Activated CD8-positive, alpha-beta memory T cell treated with anti-CD3 and anti-CD28 coated beads for 1 hour (primary cell): Measurements from ENCODE around the gene COPB1.

ENCODE experiments used
- DNase-seq, 2 donors: peaks; one replicate each; pipeline ENCODE4 v3.0.0-alpha.2; 2020; ENCODE audit warnings: low read depth in 1 of 2; ENCODE audit errors: extremely low read depth in 1 of 2

Gene COPB1

GRCh38 chr11:14435717-14436512 lies 63.7 kb downstream of the COPB1 start:
- no peak for DNase-seq

GRCh38 chr11:14425621-14426020 lies 74.0 kb downstream of the COPB1 start:
- DNase-seq, result no peak

GRCh38 chr11:14424096-14424495 lies 75.5 kb downstream of the COPB1 start:
- DNase-seq, result no peak

DNA sequence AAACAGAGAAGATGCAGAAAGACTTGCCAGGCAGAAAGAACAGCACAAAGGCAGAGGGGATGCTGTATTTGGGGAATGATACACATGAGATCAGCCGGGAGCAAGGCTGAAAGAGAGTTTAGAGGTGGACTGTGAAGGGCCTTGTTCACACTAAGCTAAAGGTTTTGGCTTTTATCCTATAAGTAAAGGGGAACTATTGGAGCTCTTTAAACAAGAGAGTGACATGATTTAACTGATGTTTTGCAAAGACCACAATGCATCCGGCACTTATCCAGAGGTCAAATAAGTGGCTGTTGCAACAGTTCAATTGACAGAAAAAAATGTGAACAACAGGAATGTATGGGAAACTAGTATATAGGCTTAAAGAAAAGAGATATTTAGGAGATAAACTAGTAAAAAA lies 76.0 kb downstream of the COPB1 start:
- no peak for DNase-seq

DNA sequence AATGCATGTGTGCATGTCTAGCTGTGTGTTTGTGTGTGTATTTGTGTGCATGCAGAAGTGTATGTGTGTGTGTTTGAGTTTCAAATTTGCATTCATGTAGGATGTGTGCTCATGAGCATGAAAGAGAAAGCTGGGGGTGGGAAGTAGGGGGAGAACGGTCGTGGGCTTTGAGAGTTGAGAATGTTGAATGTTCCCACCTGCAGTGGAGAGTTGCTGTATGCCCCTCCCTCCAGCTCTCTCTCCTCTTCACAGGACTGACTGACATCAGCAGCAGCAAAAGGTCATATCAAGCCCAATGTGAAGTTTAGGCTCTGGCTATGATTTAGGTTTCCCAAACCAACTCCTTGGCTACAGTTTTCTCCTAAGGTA lies 76.8 kb downstream of the COPB1 start:
- DNase-seq, result no peak

DNA sequence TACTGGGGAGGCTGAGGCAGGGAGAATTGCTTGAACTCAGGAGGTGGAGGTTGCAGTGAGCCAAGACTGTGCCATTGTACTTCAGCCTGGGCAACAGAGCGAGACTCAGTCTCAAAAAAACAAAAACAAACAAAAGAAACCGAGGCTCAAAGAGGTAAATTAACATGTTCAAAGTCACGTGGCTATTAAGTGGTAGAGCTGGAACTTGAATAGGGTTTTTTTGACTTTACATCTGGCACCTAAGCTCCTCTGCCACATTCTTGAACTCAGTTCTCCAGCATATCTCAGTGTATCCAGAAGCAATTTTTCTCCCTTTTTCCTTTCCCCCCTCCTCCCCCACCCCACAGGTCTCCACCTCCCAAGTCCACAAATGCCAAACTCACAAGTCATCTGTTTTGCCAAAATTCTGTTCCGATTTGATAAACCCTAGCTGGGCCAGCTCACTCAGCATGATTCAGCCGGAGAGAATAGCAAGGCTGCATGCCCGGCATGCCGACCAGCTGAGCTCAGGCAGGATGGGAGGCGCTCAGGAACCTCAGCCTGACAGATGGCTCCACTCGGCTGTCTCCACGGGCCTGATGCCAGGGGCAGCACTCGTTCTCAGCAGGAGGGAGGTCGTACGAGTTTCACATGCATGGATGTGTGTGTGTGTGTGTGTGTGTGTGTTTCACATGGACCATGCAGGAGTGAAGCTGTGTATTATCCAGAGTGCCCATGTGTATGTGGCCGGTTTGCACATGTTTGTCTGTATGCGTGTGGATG lies 77.4 kb downstream of the COPB1 start:
- DNase-seq, result no peak

- no peak for DNase-seq
These were observed 79.4 kb downstream of the COPB1 start for GRCh38 chr11:14420223-14420622.

DNA sequence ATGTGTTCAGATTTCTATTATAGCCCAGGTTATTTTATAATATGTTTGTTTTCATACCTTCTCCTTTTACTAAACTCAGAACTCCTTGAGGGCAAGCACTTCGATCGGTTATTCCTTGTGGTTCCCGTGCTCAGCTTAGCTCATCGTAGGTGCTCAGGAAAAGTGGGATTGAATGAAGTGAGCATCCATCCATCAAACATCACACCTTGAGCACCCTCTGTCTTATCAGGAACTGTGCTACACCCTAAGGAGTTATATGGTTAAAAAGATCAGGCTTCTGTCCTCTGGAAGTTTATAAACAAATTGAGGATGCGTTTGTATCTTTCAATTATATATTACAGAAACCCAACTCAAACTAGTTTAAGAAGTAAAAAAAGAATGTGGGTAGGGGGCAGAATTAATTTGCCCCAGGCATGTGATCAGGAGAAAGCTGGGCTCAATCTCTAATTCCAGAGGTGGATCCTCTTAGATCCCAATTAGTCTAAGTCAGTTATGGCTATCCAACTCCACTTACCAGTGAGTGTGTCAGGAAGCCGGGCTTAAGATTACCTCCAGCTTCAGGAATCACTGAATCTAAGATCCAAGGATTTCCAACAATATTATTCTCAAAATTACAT lies 80.7 kb downstream of the COPB1 start:
- DNase-seq, result no peak

- DNase-seq, result no peak
These were observed 81.8 kb downstream of the COPB1 start for GRCh38 chr11:14417617-14418374.

DNA sequence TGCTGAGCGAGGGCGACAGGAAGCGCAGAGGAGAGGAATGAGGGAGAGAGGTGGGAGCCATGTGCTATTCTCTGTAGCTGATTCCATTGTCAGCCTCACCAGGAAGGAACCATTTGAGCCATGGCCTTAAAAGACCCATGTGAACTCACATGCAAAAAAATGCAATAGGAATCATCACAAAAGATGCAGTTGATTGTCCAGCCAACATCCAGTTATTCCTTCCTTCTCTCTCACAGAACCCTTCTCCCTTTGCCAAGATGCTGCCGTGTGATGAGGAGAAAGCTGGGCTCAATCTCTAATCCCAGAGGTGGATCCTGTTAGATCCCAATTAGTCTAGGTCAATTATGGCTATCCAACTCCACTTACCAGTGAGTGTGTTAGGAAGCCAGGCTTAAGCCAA lies 82.4 kb downstream of the COPB1 start:
- no peak for DNase-seq

DNA sequence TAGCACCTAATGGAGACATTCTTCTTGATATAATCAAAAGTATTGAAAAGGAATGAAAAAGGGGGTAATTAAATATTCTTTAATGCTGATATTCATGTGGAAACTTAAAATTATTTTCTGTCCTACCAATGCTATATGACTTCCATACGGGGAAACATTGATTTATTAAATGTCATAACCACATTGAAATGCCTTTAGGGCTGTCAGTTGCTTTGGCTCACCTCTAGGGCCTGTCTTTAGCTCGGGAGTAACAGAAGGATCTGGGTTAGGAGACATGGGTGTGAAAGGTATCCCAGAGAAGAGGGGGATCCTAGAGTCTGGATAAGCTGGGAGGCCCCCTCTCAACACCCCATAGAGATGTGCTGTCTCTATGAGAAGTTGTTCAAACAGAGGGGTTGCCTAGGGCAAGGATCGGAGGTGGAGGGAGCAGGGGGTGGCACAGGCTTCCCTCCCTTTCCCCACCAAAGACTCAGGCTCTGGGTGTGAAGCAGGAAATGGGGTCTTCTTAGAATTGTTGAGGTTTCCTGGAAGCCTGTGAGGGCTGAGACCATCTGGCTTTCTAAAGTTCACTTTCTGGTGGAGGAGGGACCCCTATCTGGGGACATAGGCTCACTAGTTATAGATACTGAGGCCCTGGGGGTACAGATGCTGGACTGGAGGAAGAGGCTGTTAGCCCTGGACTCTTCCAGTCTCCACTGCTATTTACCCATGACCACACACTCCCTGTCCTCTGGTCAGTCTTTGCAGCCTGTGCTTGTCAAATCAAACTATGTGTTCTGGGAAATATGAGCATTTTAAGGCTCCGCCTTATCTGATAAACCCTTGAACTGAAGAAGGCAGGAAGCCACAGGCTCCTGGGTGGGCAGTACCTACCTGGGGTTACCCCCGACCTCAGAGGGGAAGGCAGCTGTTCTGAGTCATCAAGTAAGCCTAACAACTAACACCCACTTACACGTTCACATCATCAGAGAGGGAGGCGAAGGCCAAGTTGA lies 84.8 kb downstream of the COPB1 start:
- peak; percentile 34 to 48 for DNase-seq

GRCh38 chr11:14413307-14414069 lies 86.1 kb downstream of the COPB1 start:
- no peak for DNase-seq

- no peak for DNase-seq
These were observed 87.8 kb downstream of the COPB1 start for GRCh38 chr11:14411818-14412217.

- DNase-seq, result no peak
These were observed 89.7 kb downstream of the COPB1 start for GRCh38 chr11:14409891-14410290.

- no peak for DNase-seq
These were observed 91.0 kb downstream of the COPB1 start for GRCh38 chr11:14408612-14409011.
